ENCODE measurements around the gene FOXI1.

- TF ChIP-seq EZH2 (IDR thresholded peaks at IDR 0.05) (no peak), POLR2AphosphoS5 (IDR thresholded peaks at IDR 0.05; ENCODE audit: borderline replicate concordance, low read depth, low read length) (no peak)
These were observed 26.8 kb upstream of the FOXI1 start for GRCh38 chr5:170078931-170079330.

Measured in SK-N-MC (cell line).